MM.1S (cell line): ENCODE results near the gene HARS1.
"Not testable (repeated sequence)": the region's sequence is repeated elsewhere in the genome, so short reads cannot be mapped to it uniquely, and the experiment has no call there.

ENCODE experiments used
- DNase-seq: peaks from one replicate; pipeline ENCODE4 v3.0.0-alpha.2; 2015
- H2AFZ ChIP-seq: fragments of 300-600 bp; sonication (generic); 2 replicates; pipeline ENCODE4 v1.6.0; 2016; ENCODE audit warnings: antibody characterized with exemption, low read length
- H3F3A ChIP-seq: fragments of 300-600 bp; sonication (generic); 2 replicates; pipeline ENCODE4 v1.6.1; 2016; ENCODE audit warnings: mild to moderate bottlenecking, antibody characterized with exemption, low read length, moderate library complexity, mixed read lengths; ENCODE audit not compliant: insufficient read depth
- H3K27ac ChIP-seq: fragments of 300-600 bp; sonication (generic); 2 replicates; pipeline ENCODE4 v1.5.1; 2016; ENCODE audit warnings: mild to moderate bottlenecking, low read length
- H3K27me3 ChIP-seq: fragments of 300-600 bp; sonication (generic); replicated peaks from 2 replicates; pipeline ENCODE4 v1.6.0; 2016; ENCODE audit warnings: low read length; ENCODE audit not compliant: insufficient read depth
- H3K36me3 ChIP-seq: fragments of 300-600 bp; sonication (generic); replicated peaks from 2 replicates; pipeline ENCODE4 v1.6.1; 2016; ENCODE audit warnings: mild to moderate bottlenecking, low read length, mixed read lengths; ENCODE audit not compliant: insufficient read depth
- H3K4me1 ChIP-seq: fragments of 300-600 bp; sonication (generic); 2 replicates; pipeline ENCODE4 v1.6.1; 2016; ENCODE audit warnings: low read length, mixed read lengths
- H3K4me2 ChIP-seq: fragments of 300-600 bp; sonication (generic); 2 replicates; pipeline ENCODE4 v1.6.0; 2016; ENCODE audit warnings: low read depth, low read length
- H3K4me3 ChIP-seq: fragments of 300-600 bp; sonication (generic); 2 replicates; pipeline ENCODE4 v1.5.1; 2016; ENCODE audit warnings: low read length, mixed read lengths
- H3K79me2 ChIP-seq: fragments of 300-600 bp; sonication (generic); 2 replicates; pipeline ENCODE4 v1.6.1; 2016; ENCODE audit warnings: mixed run types, low read length, mixed read lengths
- H3K9ac ChIP-seq: fragments of 300-600 bp; sonication (generic); 2 replicates; pipeline ENCODE4 v1.6.1; 2016; ENCODE audit warnings: low read length, mixed read lengths
- H3K9me2 ChIP-seq: fragments of 300-600 bp; sonication (generic); replicated peaks from 2 replicates; pipeline ENCODE4 v1.6.1; 2016; ENCODE audit warnings: mild to moderate bottlenecking, low read length, mixed read lengths; ENCODE audit not compliant: insufficient read depth
- H3K9me3 ChIP-seq: fragments of 300-600 bp; sonication (generic); replicated peaks from 2 replicates; pipeline ENCODE4 v1.6.1; 2016; ENCODE audit warnings: mild to moderate bottlenecking, low read length, mixed read lengths; ENCODE audit not compliant: insufficient read depth
- H4K20me1 ChIP-seq: fragments of 300-600 bp; sonication (generic); 2 replicates; pipeline ENCODE4 v1.6.1; 2016; ENCODE audit warnings: mild to moderate bottlenecking, low read length, moderate library complexity, mixed read lengths; ENCODE audit not compliant: insufficient read depth
- CTCF ChIP-seq: fragments of 300-600 bp; sonication (generic); IDR thresholded peaks from 2 replicates; pipeline ENCODE4 v1.5.1; 2016; ENCODE audit warnings: antibody characterized with exemption, low read length, mixed read lengths
- EZH2 ChIP-seq: fragments of 300-600 bp; sonication (generic); optimal IDR thresholded peaks from 2 replicates; pipeline ENCODE3; 2017; ENCODE audit warnings: low read depth, mild to moderate bottlenecking, antibody characterized with exemption, low read length, mixed read lengths
- EZH2phosphoT487 ChIP-seq: fragments of 300-600 bp; sonication (generic); IDR thresholded peaks from 2 replicates; pipeline ENCODE4 v1.6.1; 2018; ENCODE audit warnings: antibody characterized with exemption, low read length

The HARS1 gene

GRCh38 chr5:140627972-140628371 lies 63.2 kb downstream of the HARS1 start:
- Histone ChIP-seq H3K36me3 (no peaks in the 10 kb centered on the region), H4K20me1 (no peaks in the 10 kb centered on the region), H3K4me2 (no peak overlapping the region), H3K27me3 (0 out of 2 replicates have a peak, but pooled peaks cover 3% of the 10 kb centered on the region), H3K4me1 (0 out of 2 replicates have a peak, but pooled peaks cover under 1% of the 10 kb centered on the region), H3K9me2 (no peaks in the 10 kb centered on the region), H3K27ac (no peak overlapping the region), H3K79me2 (no peaks in the 10 kb centered on the region), H3K9ac (no peak overlapping the region), H3F3A (no peaks in the 10 kb centered on the region), H3K9me3 (no peaks in the 10 kb centered on the region), H3K4me3 (no peak overlapping the region), H2AFZ (no peak overlapping the region)
- TF ChIP-seq CTCF = no peak
- no peak for TF ChIP-seq EZH2
- TF ChIP-seq EZH2phosphoT487 = no peak
- no peak for DNase-seq

DNA sequence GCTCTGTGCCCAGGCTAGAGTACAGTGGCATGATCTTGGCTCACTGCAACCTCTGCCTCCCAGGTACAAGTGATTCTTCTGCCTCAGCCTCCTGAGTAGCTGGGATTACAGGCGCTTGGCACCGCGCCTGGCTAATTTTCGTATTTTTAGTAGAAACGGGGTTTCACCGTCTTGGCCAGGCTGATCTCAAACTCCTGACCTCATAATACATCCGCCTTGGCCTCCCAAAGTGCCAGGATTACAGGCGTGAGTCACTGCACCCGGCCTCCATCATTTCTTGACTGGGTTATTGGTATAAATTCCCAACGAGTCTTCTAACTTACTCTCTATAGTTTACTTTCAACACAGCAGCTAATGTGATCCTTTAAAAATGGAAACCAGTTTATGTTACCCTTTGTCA lies 66.3 kb downstream of the HARS1 start:
- not testable (repeated sequence) for DNase-seq, H3K4me1 ChIP-seq, H3K27ac ChIP-seq, H3K9ac ChIP-seq, H2AFZ ChIP-seq, H4K20me1 ChIP-seq, H3K9me3 ChIP-seq, H3K4me2 ChIP-seq, H3K79me2 ChIP-seq, H3K4me3 ChIP-seq, H3K9me2 ChIP-seq, H3F3A ChIP-seq, H3K36me3 ChIP-seq, H3K27me3 ChIP-seq
